Measurements from ENCODE around the gene MROH8. TPM values are rescaled to one million over a fixed set of nuclear protein-coding genes. Genes with fewer than 3 reads are reported as not detected.
A peak's percentile ranks its signal among the peaks of the same experiment; 100 is the strongest.

The MROH8 gene
- total RNA-seq, 1 experiment from 2014 or later: 1.8 TPM

- in situ Hi-C loops (cut with HindIII; ENCODE audit: low pct_unique_long_range_greater_than_20kb, low sequenced_read_pairs) (no loop called here), intact Hi-C loops (cut with micrococcal nuclease; ENCODE audit: unreplicated experiment) (no loop called here)
- ATAC-seq (no peak), DNase-seq (ENCODE audit: low read depth, low spot score) (no peak)
- ChIA-PET CTCF (no interaction called here), POLR2A (no interaction called here)
- no peak overlapping the region for H3K27ac ChIP-seq (ENCODE audit: low read length)
- no peaks in the 10 kb centered on the region for H3K4me1 ChIP-seq (ENCODE audit: control insufficient read depth, insufficient read depth, low read length)
- H3K4me3 ChIP-seq (ENCODE audit: low read depth in 2 of 2, low read length in 2 of 2): no peak overlapping the region
- TSS peak; percentile 54 for BruUV-seq (replicated peaks)
- H3K36me3 ChIP-seq (ENCODE audit: control insufficient read depth, insufficient read depth, low read length): 0 out of 2 replicates have a peak, but pooled peaks cover 4% of the 10 kb centered on the region
- no peaks in the 10 kb centered on the region for H3K27me3 ChIP-seq (ENCODE audit: control insufficient read depth, insufficient read depth, low read length)
- TF ChIP-seq, protein P1, sequence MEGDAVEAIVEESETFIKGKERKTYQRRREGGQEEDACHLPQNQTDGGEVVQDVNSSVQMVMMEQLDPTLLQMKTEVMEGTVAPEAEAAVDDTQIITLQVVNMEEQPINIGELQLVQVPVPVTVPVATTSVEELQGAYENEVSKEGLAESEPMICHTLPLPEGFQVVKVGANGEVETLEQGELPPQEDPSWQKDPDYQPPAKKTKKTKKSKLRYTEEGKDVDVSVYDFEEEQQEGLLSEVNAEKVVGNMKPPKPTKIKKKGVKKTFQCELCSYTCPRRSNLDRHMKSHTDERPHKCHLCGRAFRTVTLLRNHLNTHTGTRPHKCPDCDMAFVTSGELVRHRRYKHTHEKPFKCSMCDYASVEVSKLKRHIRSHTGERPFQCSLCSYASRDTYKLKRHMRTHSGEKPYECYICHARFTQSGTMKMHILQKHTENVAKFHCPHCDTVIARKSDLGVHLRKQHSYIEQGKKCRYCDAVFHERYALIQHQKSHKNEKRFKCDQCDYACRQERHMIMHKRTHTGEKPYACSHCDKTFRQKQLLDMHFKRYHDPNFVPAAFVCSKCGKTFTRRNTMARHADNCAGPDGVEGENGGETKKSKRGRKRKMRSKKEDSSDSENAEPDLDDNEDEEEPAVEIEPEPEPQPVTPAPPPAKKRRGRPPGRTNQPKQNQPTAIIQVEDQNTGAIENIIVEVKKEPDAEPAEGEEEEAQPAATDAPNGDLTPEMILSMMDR (IDR thresholded peaks at IDR 0.05): no peak
- TF ChIP-seq, protein P2, sequence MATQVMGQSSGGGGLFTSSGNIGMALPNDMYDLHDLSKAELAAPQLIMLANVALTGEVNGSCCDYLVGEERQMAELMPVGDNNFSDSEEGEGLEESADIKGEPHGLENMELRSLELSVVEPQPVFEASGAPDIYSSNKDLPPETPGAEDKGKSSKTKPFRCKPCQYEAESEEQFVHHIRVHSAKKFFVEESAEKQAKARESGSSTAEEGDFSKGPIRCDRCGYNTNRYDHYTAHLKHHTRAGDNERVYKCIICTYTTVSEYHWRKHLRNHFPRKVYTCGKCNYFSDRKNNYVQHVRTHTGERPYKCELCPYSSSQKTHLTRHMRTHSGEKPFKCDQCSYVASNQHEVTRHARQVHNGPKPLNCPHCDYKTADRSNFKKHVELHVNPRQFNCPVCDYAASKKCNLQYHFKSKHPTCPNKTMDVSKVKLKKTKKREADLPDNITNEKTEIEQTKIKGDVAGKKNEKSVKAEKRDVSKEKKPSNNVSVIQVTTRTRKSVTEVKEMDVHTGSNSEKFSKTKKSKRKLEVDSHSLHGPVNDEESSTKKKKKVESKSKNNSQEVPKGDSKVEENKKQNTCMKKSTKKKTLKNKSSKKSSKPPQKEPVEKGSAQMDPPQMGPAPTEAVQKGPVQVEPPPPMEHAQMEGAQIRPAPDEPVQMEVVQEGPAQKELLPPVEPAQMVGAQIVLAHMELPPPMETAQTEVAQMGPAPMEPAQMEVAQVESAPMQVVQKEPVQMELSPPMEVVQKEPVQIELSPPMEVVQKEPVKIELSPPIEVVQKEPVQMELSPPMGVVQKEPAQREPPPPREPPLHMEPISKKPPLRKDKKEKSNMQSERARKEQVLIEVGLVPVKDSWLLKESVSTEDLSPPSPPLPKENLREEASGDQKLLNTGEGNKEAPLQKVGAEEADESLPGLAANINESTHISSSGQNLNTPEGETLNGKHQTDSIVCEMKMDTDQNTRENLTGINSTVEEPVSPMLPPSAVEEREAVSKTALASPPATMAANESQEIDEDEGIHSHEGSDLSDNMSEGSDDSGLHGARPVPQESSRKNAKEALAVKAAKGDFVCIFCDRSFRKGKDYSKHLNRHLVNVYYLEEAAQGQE (IDR thresholded peaks at IDR 0.05; ENCODE audit: insufficient read depth in 1 of 2, low read depth in 2 of 2, low read length in 1 of 2): no peak
- no peak for TF ChIP-seq POLR2AphosphoS5 (IDR thresholded peaks at IDR 0.05; ENCODE audit: low read depth, low read length)
- TF ChIP-seq TCF7L2 (IDR thresholded peaks at IDR 0.05; ENCODE audit: low read depth, low read length): no peak
- no peak for TF ChIP-seq SIN3A (IDR thresholded peaks at IDR 0.05; ENCODE audit: borderline replicate concordance, insufficient read depth, low read depth, low read length)
- no peaks in the 10 kb centered on the region for H3K9me3 ChIP-seq (ENCODE audit: control insufficient read depth, insufficient read depth, low read depth, low read length)
Measured at GRCh38 chr20:37053230-37053950, 126.0 kb downstream of the MROH8 start.

Other genes starting within 250 kb of the MROH8 start
- gene SAMHD1, start 227.8 kb downstream of the MROH8 start, total RNA-seq (2021; ENCODE audit: unreplicated experiment): 16.8 TPM
- 14.0 TPM for gene RBL1, start 83.6 kb downstream of the MROH8 start, total RNA-seq (2021; ENCODE audit: unreplicated experiment)
- 250 TPM for gene RPN2, start 218 bp downstream of the MROH8 start, total RNA-seq (2021; ENCODE audit: unreplicated experiment)
- gene GHRH, start 82.3 kb upstream of the MROH8 start, total RNA-seq (2021; ENCODE audit: unreplicated experiment): not detected
- gene MANBAL, start 110.1 kb upstream of the MROH8 start, total RNA-seq (2021; ENCODE audit: unreplicated experiment): 36.4 TPM
- 24.9 TPM for gene SRC, start 166.6 kb upstream of the MROH8 start, total RNA-seq (2021; ENCODE audit: unreplicated experiment)

Measured in Panc1 (cell line).